Neutrophil (primary cell): ENCODE data around the gene TMEM108.

ENCODE experiments used
- H3K27ac ChIP-seq: fragments of 200-600 bp; sonication (generic); 2 replicates; pipeline ENCODE4 v1.5.1; 2016; ENCODE audit warnings: mild to moderate bottlenecking, moderate library complexity
- H3K27me3 ChIP-seq: fragments of 200-600 bp; sonication (generic); 2 replicates; pipeline ENCODE4 v1.6.0; 2016; ENCODE audit warnings: mild to moderate bottlenecking
- H3K36me3 ChIP-seq: fragments of 200-600 bp; sonication (generic); 2 replicates; pipeline ENCODE4 v1.5.1; 2017
- H3K4me1 ChIP-seq, 2 experiments: fragments of 200-600 bp in 1 of 2; sonication (generic) in 1 of 2; 1 replicate in 1 of 2; 2 replicates in 1 of 2; pipeline versions ENCODE4 v1.5.1 to v1.6.1; 2013 to 2016; ENCODE audit warnings: low read depth in 1 of 2, low read length in 1 of 2, mild to moderate bottlenecking in 1 of 2, moderate library complexity in 1 of 2; ENCODE audit not compliant: control insufficient read depth in 1 of 2, insufficient read depth in 1 of 2
- H3K4me3 ChIP-seq, 2 experiments: fragments of 200-600 bp in 1 of 2; sonication (generic) in 1 of 2; 1 replicate in 1 of 2; 2 replicates in 1 of 2; pipeline ENCODE4 v1.5.1; 2013 to 2016; ENCODE audit warnings: low read depth in 1 of 2, low read length in 1 of 2, mild to moderate bottlenecking in 1 of 2, moderate library complexity in 1 of 2
- H3K9me3 ChIP-seq: fragments of 200-600 bp; sonication (generic); 2 replicates; pipeline ENCODE4 v1.5.1; 2016
- CTCF ChIP-seq: fragments of 200-600 bp; sonication (generic); IDR thresholded peaks from 2 replicates; pipeline ENCODE4 v1.5.1; 2016; ENCODE audit warnings: antibody characterized with exemption

Gene TMEM108

GRCh38 chr3:133296981-133297380 is 258.8 kb downstream of the TMEM108 start:
- H3K4me3 ChIP-seq = no peak overlapping the region
- no peaks in the 10 kb centered on the region for H3K36me3 ChIP-seq
- no peaks in the 10 kb centered on the region for H3K27me3 ChIP-seq
- no peaks in the 10 kb centered on the region for H3K4me1 ChIP-seq
- TF ChIP-seq CTCF = no peak
- H3K27ac ChIP-seq = no peak overlapping the region
- no peaks in the 10 kb centered on the region for H3K9me3 ChIP-seq

GRCh38 chr3:133300102-133300501 is 261.9 kb downstream of the TMEM108 start:
- Histone ChIP-seq H3K4me3 (no peak overlapping the region), H3K36me3 (no peaks in the 10 kb centered on the region), H3K9me3 (no peaks in the 10 kb centered on the region), H3K27ac (no peak overlapping the region), H3K27me3 (no peaks in the 10 kb centered on the region), H3K4me1 (no peaks in the 10 kb centered on the region)
- TF ChIP-seq CTCF = no peak

GRCh38 chr3:133301194-133301593 is 263.0 kb downstream of the TMEM108 start:
- no peaks in the 10 kb centered on the region for H3K4me1 ChIP-seq
- no peaks in the 10 kb centered on the region for H3K36me3 ChIP-seq
- H3K9me3 ChIP-seq = no peaks in the 10 kb centered on the region
- TF ChIP-seq CTCF = no peak
- H3K27me3 ChIP-seq = no peaks in the 10 kb centered on the region
- H3K27ac ChIP-seq = no peak overlapping the region
- H3K4me3 ChIP-seq = no peak overlapping the region

- H3K4me3 ChIP-seq = no peak overlapping the region
- no peaks in the 10 kb centered on the region for H3K9me3 ChIP-seq
- H3K4me1 ChIP-seq = no peaks in the 10 kb centered on the region
- no peaks in the 10 kb centered on the region for H3K36me3 ChIP-seq
- no peak overlapping the region for H3K27ac ChIP-seq
- TF ChIP-seq CTCF = no peak
- H3K27me3 ChIP-seq = no peaks in the 10 kb centered on the region
Observed at GRCh38 chr3:133301731-133302130, 263.5 kb downstream of the TMEM108 start.

- no peak overlapping the region for H3K27ac ChIP-seq
- no peak overlapping the region for H3K4me3 ChIP-seq
- no peak for TF ChIP-seq CTCF
- no peaks in the 10 kb centered on the region for H3K9me3 ChIP-seq
- H3K4me1 ChIP-seq = no peaks in the 10 kb centered on the region
- H3K27me3 ChIP-seq = no peaks in the 10 kb centered on the region
- no peaks in the 10 kb centered on the region for H3K36me3 ChIP-seq
Observed at GRCh38 chr3:133303430-133303829, 265.2 kb downstream of the TMEM108 start.

- H3K27me3 ChIP-seq = no peaks in the 10 kb centered on the region
- no peaks in the 10 kb centered on the region for H3K4me1 ChIP-seq
- H3K9me3 ChIP-seq = peaks cover 5% of the 10 kb centered on the region
- no peak overlapping the region for H3K27ac ChIP-seq
- no peaks in the 10 kb centered on the region for H3K36me3 ChIP-seq
- TF ChIP-seq CTCF = no peak
- no peak overlapping the region for H3K4me3 ChIP-seq
Observed at GRCh38 chr3:133317866-133318265, 279.7 kb downstream of the TMEM108 start.
